HG02610 (cell line): ENCODE results near the gene TCF21.
"Not testable (repeated sequence)": the region's sequence is repeated elsewhere in the genome, so short reads cannot be mapped to it uniquely, and the experiment has no call there.

Source experiments
- ATAC-seq: cut with Tn5 transposase; IDR thresholded peaks from one replicate; pipeline ENCODE4 v1.9.1; 2021; ENCODE audit warnings: mild to moderate bottlenecking, moderate library complexity; ENCODE audit not compliant: unreplicated experiment

The TCF21 gene

GRCh38 chr6:133888929-133889556 lies at the start of gene TCF21:
Gene TCF21, plus strand, starts transcription at chr6:133889113. Its CDS starts 285 bp downstream, at chr6:133889398.
- ATAC-seq: no peak

- ATAC-seq: no peak
Measured at GRCh38 chr6:133841176-133841575, 47.7 kb upstream of the TCF21 start.

- ATAC-seq: no peak
Measured at GRCh38 chr6:133843098-133843497, 45.8 kb upstream of the TCF21 start.

- ATAC-seq: no peak
Measured at GRCh38 chr6:133844709-133845108, 44.2 kb upstream of the TCF21 start.

- no peak for ATAC-seq
Measured at GRCh38 chr6:133854041-133854363, 34.9 kb upstream of the TCF21 start.

- ATAC-seq: no peak
Measured at GRCh38 chr6:133854364-133855275, 34.3 kb upstream of the TCF21 start.

GRCh38 chr6:133855276-133855990 lies 33.5 kb upstream of the TCF21 start:
- ATAC-seq: no peak

- no peak for ATAC-seq
Measured at GRCh38 chr6:133855991-133856370, 32.9 kb upstream of the TCF21 start.

- no peak for ATAC-seq
Measured at GRCh38 chr6:133856911-133857310, 32.0 kb upstream of the TCF21 start.

- ATAC-seq: no peak
Measured at GRCh38 chr6:133857696-133858095, 31.2 kb upstream of the TCF21 start.

- ATAC-seq: not testable (repeated sequence)
Measured at GRCh38 chr6:133861337-133861736, 27.6 kb upstream of the TCF21 start.

GRCh38 chr6:133863228-133863627 lies 25.7 kb upstream of the TCF21 start:
- no peak for ATAC-seq

- ATAC-seq: no peak
Measured at GRCh38 chr6:133865680-133866079, 23.2 kb upstream of the TCF21 start.

- ATAC-seq: no peak
Measured at GRCh38 chr6:133871131-133871530, 17.8 kb upstream of the TCF21 start.

GRCh38 chr6:133873538-133873937 lies 15.4 kb upstream of the TCF21 start:
- ATAC-seq: no peak

GRCh38 chr6:133877116-133877515 lies 11.8 kb upstream of the TCF21 start:
- no peak for ATAC-seq

GRCh38 chr6:133880006-133880405 lies 8.9 kb upstream of the TCF21 start:
- no peak for ATAC-seq

GRCh38 chr6:133880896-133881295 lies 8.0 kb upstream of the TCF21 start:
- ATAC-seq: no peak

GRCh38 chr6:133886104-133886775 lies 2.7 kb upstream of the TCF21 start:
- no peak for ATAC-seq

- ATAC-seq: no peak
Measured at GRCh38 chr6:133887156-133887879, 1.6 kb upstream of the TCF21 start.

- no peak for ATAC-seq
Measured at GRCh38 chr6:133887880-133888230, 1.1 kb upstream of the TCF21 start.
